ENCODE results near the gene CACNA1C.
"Not testable (repeated sequence)": the region's sequence is repeated elsewhere in the genome, so short reads cannot be mapped to it uniquely, and the experiment has no call there.

The CACNA1C gene

DNA sequence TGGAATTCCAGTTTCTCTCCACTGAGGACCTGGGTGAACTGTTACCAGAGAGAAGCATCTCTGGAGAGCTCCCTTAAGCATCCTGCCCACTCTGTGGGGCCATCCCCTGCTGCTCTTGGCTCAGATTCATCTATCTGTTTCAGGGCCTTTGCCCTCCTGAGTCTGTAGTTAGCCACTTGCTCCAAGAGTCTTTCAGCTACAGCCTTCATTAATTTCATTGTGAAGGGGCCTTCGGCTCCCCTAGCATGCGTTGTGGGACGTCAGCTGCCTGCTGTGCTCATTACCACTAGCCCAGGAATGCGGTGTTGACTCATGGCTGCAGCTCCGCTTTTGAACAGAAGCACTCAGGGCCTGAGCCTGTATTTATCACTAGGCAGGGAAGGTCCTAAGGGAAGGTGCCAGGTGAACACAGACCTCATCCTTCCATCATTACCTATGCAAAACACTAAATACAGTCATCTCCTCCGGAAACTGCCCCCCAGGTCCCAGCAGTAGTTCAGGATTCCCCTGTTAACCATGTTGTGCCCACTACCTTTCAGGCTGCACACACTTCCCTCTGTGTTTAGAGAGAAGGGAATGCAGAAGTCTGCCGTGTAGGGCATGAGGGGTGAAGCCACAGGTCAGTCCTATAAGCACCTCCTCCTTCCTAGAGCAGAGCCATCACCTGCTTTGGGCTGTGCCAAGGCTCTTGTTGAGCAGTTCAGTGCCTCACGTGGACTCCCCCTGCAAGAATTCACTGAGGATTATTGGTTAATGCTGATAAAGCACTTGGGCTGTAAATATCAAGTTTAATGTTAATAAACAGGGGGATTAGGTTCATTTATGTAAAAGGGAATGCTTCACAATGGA is 191.4 kb downstream of the CACNA1C start:
- no peak for DNase-seq (ENCODE audit: low read depth, low spot score)
- no peak overlapping the region for H3K27ac ChIP-seq

DNA sequence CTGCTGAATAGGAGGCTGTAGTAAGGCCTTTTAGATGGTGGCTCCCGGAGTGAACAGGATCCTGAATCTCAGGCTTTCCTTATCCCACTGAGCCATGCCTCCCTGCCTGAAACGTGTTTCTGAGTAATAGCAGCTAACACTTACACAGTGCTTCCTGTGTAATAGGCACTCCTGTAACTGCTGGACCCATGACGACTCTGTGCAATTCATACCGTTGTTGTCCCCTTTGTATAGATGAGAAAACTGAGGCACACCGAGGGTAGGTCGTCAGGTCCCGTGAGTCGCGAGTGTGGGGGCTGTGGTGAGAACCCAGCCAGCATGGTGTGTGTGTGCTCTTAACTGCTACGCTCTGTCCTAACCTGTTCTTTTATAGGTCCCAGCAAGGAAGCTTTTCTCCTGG is 193.6 kb downstream of the CACNA1C start:
- DNase-seq (ENCODE audit: low read depth, low spot score), result no peak

DNA sequence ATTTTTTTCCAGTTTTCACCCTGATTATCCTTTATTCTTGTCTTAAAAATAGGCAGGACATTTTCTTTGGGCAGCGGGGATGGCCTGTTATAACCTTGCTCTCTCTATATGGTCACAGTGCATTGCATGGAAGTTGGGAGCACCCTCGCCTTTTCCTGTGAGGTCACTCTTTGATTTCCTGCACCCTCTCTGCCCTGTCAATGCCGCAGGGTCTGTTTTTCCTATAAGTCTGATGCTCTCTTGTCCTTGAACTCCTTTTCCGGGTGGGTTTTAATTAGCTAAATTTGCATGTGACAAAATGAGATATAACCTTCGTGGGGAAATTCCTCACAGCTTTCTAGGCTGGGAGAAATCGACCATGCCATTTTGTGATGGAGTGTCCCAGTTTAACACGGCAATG is 194.3 kb downstream of the CACNA1C start:
- no peak overlapping the region for H3K27ac ChIP-seq
- no peak for DNase-seq (ENCODE audit: low read depth, low spot score)

More for the DNA sequence above, 193.6 kb downstream of the CACNA1C start:
- H3K27ac ChIP-seq, result no peak overlapping the region

DNA sequence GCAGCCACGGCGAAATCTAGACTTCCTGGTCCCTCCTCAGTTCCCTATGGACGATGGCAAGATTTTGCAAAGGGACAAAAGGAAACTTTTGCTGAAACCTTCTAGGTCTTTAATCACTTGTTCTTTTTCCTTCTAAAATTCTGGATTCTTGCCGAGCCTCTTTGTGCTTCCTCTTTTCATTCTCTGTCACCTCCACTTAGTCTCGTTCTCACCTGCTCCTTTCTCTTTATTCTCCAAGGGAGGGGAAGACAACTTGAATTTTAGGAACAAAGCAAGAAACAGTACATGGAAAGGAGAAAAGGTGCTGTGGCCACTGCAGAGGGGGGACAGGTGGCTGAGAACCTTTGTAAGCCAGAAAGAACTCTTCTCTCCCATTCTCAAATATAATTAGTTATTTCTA is 194.8 kb downstream of the CACNA1C start:
- DNase-seq (ENCODE audit: low read depth, low spot score), result no peak
- H3K27ac ChIP-seq, result no peak overlapping the region

DNA sequence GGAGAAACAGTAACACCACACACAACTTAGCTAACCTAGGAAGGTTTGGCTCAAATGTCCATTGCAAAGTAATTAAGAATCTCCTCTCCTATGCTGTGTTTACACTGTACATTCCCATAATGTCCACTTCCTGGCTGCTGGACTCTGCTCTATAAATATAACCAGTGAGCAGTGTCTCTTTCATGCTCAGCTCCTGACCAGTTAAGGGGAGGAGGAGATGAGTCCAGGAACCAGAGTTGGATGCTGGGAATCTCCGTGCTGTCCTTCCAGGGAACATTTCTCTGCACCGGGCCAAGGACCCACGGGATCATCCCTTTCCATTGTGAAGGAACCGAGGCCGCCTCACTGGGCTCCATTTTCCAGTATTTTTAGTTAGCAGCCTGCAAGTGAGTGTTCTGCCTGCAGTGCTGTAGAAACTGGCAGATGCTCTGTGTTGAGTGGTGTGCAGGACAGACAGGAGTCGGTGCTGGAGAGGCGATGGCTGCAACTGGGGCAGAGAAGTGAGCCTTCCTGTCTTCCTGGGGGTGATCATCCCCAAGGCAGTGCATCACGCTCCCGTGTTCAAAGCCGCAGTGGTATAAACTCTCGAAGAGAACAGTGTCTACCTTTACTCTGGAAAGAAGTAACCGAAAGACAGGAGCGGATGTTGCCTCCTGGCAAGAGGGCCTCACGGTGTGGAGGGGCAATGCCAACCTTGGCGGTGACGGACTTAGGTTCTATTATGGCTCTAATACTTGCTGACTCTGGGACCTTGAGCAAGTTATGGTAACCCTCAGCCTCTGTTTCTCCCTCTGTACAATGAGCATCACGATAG is 195.5 kb downstream of the CACNA1C start:
- H3K27ac ChIP-seq, result no peak overlapping the region
- DNase-seq (ENCODE audit: low read depth, low spot score), result no peak

DNA sequence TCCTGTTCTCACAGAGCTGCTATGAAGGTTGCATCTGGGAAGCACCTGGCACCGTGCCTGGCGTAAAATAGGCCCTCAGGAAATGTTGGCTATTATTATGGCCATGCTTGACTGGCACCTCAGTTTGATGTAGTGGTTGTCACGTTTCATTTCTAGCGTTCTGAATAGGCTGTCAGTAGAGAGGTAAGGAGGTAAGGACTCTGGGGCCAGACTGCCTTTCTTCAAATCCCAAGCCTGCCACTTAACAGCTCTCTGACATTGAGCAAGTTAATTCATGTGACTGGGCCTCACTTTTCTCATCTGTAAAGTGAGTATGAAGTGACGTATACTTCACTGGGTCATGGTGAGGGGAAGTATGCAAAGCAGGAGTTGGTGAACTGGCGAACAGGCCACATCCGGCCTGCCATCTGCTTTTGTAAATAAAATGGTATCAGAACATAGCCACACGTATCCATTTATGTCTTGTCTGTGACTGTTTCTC is 196.2 kb downstream of the CACNA1C start:
- no peak overlapping the region for H3K27ac ChIP-seq
- no peak for DNase-seq (ENCODE audit: low read depth, low spot score)

DNA sequence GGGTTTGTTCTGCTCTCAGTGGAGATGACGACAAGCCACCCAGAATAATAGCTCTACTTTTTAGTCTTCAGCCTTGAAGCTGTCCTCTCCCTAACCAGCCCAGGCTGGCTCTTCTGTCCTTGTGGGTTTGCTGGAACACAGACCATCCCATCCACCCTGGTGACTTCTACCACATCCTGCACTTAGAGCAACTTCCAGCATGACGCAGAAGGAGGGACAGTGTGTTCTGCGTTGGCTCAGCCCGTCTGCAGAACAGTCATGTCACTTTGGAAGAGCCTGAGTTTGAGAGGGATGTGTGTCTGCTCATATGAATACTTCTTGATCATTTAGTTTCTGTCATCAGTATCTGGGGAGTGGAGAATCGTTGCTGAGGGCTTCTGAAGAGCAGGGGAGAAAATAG is 198.0 kb downstream of the CACNA1C start:
- no peak for DNase-seq (ENCODE audit: low read depth, low spot score)
- H3K27ac ChIP-seq, result no peak overlapping the region

DNA sequence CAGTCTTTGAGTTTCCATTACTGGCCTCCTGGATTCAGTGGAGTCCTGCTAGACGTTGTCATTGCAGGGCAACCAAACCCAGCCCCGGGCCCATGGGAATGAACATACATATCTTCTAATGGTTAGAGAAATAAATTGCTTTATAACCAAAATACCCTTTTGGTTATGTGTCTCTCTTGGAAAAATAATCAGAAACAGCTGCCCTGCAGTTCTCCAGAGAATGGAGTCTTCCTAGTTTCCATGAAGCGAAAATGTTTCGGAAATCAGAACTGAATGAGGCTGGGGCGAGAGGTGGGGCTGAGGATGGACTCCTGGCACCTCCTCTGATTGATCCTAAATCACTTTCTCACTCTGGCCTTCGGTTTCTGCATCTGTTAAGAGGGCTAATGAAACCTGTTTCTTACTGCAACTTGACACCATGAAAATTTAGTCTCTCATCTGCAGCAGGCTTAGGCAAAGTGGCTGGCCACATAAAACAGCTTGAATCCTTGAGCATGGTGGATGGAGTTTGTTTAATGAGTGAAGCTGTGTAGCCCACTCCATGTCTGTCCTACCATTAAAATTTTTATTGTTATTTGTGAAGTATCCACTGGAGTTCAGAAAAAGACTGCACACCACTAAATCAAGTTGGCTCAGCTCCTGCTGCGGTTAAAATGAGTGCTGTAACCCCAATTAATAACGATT is 198.9 kb downstream of the CACNA1C start:
- no peak overlapping the region for H3K27ac ChIP-seq
- DNase-seq (ENCODE audit: low read depth, low spot score), result no peak

DNA sequence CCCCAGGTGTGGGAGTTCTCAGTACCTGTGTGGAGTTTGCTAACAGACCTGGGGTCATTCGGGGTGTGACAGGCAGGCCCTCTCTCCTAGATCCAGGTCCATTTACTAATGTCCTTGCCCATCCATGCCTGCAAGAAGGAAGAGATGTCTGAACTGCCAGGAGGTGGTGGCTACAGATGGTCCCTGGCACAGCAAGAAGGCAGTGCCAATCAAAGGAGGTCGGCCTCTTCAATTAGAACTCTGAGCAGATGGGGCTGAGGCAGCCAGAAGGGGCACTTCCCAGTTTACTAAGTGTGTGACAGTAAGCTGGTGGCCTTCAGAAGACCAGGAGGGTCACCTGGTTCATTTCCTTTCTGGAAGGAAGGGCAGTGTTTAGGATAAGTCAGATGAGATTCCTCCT is 202.5 kb downstream of the CACNA1C start:
- DNase-seq (ENCODE audit: low read depth, low spot score), result no peak
- H3K27ac ChIP-seq, result no peak overlapping the region

DNA sequence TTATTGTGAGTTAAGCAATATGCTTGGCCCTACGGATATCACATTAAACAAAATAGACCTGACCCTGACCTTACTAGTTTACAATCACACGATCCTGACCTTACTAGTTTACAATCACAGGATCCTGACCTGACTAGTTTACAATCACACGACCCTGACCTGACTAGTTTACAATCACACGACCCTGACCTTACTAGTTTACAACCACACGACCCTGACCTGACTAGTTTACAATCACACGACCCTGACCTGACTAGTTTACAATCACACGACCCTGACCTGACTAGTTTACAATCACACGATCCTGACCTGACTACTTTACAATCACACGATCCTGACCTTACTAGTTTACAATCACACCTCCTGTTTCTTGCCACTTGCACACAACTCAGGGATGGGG is 202.9 kb downstream of the CACNA1C start:
- not testable (repeated sequence) for H3K27ac ChIP-seq; DNase-seq (ENCODE audit: low read depth, low spot score)

DNA sequence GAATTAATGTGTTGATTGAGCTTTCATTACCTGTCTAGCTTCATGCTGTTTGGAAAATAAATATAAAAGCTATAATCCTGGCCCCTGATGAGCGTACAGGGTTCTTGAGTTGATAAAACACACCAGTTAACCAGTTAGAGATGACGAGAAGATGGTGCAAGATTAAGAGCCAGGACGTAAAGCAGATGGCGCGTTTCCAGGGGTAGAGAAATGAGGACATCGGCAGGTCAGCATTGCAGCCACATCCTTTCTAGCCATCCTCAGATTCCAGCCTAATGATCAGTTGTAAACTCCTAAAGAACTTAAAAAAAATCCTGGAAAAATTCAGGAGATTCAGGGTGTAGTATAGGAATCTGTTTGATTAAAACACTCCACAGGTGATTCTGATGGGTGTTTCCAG is 203.7 kb downstream of the CACNA1C start:
- H3K27ac ChIP-seq, result no peak overlapping the region
- no peak for DNase-seq (ENCODE audit: low read depth, low spot score)

DNA sequence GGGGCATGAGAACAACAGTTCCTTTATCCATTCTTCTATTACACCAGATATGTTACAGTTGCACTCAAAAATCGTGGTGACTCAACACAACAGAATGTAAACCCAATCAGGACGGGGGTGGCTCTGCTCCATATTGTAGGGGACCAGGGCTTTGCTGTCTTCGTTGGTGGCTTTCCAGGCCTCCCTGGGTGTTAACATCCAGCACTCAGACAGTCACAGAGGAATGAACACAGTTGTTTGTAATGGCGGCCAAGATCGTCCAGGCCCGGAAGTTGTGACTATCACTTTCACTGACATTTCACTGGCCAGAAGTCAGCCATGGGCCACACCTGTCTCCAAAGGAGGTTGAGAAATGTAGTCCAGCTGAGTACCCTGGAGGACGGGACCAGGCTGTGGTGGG is 204.1 kb downstream of the CACNA1C start:
- DNase-seq (ENCODE audit: low read depth, low spot score), result no peak
- no peak overlapping the region for H3K27ac ChIP-seq

DNA sequence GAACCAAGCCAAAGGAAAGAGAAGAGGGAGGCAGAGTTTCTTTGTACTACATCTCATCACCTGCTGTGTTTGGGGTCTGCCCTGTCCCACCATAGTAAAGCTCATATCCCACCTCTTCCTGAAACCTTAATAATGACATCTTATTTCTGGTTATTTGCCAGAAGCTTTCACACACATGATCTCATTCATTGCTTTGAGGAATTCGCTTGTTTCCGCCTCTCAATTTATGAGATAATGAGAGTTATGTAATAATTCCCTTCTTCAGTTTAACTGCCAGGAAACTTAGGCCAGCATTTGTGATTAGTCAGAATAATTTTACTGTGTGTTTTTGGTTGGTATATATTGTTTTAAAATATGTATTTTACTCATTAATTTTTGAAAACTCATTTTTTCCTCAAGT is 205.2 kb downstream of the CACNA1C start:
- H3K27ac ChIP-seq, result no peak overlapping the region

DNA sequence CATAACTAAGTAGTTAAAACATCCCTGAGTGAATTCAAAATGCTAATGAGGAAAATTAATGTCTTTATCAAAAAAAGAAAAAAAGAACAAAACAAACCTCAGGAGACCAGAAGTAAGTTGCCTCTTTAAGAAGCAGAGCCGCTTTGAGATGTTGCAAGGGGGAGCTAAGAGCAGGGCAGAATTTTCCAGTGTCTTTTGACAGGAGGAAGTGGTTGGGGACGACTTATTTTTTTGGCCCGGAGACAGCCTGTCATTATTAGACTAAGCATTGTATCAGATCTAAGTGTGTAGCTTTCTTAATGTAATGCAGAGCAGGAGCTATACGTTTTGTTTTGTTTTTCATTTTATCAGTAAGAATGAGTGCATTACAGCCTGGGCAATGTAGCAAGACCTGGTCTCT is 206.6 kb downstream of the CACNA1C start:
- no peak for DNase-seq (ENCODE audit: low read depth, low spot score)
- no peak overlapping the region for H3K27ac ChIP-seq

More for the DNA sequence above, 205.2 kb downstream of the CACNA1C start:
- DNase-seq (ENCODE audit: low read depth, low spot score), result no peak

DNA sequence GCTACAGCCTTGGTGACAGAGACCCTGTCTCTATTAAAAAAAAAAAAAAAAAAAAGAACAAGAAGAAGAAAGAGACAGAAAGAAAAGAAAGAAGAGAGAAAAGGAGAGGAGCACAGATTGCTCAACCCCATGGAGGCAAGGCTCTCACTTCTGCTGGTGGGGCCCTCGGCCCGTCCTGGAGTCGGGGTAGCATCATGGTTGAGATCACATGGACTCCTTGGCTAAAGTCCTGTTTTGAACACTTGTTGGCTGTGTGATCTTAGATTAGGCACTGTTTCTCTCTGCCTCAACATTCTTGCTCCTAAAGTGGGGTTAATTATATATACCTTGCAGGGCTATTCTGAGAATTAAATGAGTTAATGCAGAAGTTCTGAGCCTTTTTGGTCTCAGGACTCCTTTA is 207.7 kb downstream of the CACNA1C start:
- no peak overlapping the region for H3K27ac ChIP-seq
- no peak for DNase-seq (ENCODE audit: low read depth, low spot score)

DNA sequence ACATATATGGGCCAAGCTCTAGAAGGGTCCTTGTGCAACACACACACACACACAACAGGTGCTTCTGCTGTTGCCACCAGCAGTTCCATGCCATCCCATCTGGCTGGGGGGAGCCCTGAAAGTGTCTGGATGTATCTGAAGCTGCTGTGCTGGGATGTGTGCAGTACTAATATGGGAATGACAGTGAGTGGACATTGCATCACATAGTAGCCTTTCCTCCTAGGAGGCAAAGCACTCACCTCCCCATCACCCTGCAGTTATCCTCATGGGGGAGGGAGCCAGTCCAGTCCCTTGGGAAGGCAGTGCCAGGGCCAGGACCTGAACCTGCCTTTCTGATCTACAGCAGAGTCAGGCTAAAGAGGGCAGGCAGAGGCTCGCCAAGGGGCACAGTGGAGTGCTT is 208.9 kb downstream of the CACNA1C start:
- no peak for DNase-seq (ENCODE audit: low read depth, low spot score)
- H3K27ac ChIP-seq, result no peak overlapping the region

DNA sequence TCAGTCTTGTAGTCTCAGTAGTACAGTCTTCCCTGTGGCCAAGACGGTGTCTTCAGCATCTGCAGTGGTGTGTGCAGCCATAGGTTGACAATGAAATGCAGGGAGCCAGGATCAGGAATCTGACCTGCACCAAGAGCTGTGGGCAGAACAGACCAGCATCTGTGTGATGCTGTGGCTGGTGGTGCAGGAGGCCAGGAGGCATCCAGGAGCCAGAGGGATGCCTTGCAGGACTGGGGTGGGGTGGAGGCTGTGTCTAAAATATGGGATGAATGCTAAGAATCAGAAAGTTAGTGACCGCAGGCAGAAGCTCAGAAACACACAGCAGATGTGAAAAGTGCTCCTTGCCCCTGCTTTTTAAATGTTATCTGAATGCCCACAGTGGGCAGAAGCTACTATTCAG is 209.7 kb downstream of the CACNA1C start:
- DNase-seq (ENCODE audit: low read depth, low spot score), result no peak
- no peak overlapping the region for H3K27ac ChIP-seq

DNA sequence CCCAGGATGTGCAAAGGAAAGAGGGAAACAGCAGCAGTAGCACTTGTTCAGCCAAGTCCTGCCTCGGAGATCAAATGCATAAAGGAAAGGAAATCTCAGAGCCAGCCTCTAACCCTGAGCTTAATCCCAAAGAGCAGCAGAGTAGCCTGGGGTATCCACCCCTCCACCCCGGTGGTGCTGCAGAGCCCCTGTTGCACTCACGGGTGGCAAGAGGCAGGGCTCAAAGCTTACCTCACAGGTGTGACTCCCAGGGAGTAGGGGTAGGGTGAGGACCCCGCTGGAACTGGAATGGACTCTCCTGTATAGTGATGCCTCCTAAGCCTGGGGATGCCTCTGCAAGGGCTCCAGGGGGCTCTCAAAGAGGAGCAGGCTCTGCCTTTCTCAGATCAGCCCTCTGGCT is 211.1 kb downstream of the CACNA1C start:
- DNase-seq (ENCODE audit: low read depth, low spot score), result no peak
- H3K27ac ChIP-seq, result no peak overlapping the region

DNA sequence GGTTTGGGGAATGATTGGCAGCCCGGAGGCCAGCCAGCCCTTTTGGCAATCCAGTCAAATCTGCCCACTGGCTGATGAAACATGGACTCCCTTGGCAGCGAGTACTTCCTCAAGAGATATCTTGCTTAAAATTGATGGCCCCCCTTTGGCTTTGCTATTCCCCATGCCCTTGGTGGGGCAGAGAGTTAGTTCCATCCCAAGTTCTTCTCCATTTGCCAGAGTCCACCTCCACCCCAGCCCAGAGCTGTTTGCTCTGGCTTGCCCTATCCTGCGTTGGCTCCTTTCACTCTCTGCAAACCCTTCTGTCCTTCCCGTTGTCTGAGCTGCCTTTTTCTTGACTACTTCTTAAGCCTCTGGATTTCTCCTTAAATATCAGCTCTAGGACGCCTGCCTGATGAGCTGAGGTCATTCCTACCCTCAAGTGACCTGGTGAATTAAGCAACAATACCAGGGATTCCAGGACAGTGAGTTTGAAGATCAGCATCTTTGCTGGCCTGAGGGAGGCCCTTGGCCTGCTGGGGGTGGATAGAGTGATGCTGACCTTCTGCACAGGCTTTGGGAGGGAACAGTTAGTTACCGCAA is 212.0 kb downstream of the CACNA1C start:
- DNase-seq (ENCODE audit: low read depth, low spot score), result no peak
- H3K27ac ChIP-seq, result no peak overlapping the region

DNA sequence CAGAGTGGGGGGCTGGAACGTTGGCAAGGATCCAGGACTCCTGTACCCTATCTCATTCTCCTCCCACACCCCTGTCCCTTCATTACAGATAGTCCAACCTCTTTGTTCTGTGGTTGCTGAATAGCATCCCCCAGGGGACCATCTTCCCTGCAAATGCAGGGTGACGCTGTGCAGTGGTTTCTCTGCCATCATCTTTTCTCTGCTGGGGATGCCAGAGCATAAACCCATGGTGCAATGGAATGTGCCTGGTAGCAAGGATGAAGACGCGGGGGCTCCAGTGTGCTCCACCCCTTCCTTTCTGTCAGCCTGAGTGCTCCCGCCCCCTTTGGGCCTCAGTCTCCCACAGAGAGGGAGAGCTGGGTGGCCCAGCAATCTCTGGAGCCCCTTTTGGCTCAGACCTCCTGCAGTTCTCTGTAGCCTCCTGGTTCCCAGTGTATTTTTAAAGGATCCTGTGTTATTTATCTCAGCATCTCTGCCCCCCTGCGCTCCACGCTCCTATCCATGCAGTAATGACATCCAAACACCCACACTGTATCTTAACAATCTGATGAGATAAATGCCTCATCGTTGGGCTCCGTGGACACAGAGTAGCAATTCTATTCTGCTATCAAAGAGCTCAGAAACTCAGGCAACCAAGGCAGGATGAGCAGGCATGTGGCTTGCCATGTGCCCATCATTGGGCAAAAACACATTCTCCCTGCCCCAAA is 212.8 kb downstream of the CACNA1C start:
- DNase-seq (ENCODE audit: low read depth, low spot score), result no peak
- H3K27ac ChIP-seq, result no peak overlapping the region
